Measurements from ENCODE around the gene COMMD8. TPM values are rescaled to one million over a fixed set of nuclear protein-coding genes. Genes with fewer than 3 reads are reported as not detected.
A peak's percentile ranks its signal among the peaks of the same experiment; 100 is the strongest.
"Not testable (repeated sequence)": the region's sequence is repeated elsewhere in the genome, so short reads cannot be mapped to it uniquely, and the experiment has no call there.

The COMMD8 gene
- 10 to 100 TPM; 29.0 to 29.6 TPM for total RNA-seq

DNA sequence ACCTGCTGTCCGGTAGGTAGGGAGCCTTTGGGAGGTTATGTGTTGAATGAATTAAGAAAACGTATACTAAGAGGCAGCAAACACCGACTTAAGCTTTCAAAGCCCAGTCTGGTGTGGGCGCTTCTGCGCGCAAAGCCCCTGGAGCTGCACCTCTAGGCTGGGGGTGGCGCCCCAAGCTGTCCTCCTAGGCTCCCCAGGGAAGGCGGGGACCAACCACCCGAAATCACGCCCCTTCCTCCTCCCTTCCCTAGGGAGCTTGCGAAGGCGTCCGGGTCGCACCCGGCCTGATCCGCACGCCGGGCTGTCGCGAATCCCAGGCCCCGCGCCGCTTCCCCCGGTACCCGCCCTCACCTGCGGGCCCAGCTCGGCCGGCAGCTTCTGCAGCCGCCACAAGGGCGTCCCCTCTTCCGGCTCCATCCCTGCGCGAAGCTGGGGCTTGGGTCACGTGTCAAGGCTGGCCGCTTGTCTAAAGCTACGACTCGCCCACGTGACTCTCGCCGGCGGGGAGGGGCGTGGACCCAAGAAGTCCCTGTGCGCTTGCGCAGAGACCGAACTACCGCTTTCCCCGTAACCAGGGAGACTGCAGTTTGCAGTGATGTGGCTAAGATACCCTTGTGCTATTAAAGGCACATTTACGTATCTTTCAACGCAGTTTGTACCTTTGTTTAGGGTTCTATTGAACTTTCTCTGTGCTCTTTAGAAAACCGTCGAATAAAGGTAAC lies at the start of gene COMMD8:
TSS of gene COMMD8 (minus strand) at position 468 of the 722 bp plus-strand sequence. CDS start at position 417, 51 bp downstream.
- Mint-ChIP-seq H3K4me3 (peak within 1 kb of the TSS; percentile 81), H3K27ac (peak within 1 kb of the TSS; percentile 60), H3K4me1 (ENCODE audit: low read depth) (peaks cover 27% of the 10 kb centered on the region), H3K36me3 (ENCODE audit: low read depth) (peaks cover 5% of the 10 kb centered on the region), H3K9me3 (no peaks in the 10 kb centered on the region), H3K27me3 (ENCODE audit: low read depth) (no peaks in the 10 kb centered on the region)
- CTCF ChIA-PET, result interaction anchor here (0.6 to 1.2 kb wide), 6 partner anchors 22 to 169 kb away, joined by 3 to 5 read pairs (median 4); partner anchors contain the start of gene ATP10D
- intact Hi-C loops (cut with micrococcal nuclease), result loop anchor here (1.0 to 5.0 kb wide), 7 partner anchors 22 to 878 kb away; partner anchors contain the start of genes ATP10D, CNGA1, CORIN and NFXL1
- peak; percentile 98 for DNase-seq

DNA sequence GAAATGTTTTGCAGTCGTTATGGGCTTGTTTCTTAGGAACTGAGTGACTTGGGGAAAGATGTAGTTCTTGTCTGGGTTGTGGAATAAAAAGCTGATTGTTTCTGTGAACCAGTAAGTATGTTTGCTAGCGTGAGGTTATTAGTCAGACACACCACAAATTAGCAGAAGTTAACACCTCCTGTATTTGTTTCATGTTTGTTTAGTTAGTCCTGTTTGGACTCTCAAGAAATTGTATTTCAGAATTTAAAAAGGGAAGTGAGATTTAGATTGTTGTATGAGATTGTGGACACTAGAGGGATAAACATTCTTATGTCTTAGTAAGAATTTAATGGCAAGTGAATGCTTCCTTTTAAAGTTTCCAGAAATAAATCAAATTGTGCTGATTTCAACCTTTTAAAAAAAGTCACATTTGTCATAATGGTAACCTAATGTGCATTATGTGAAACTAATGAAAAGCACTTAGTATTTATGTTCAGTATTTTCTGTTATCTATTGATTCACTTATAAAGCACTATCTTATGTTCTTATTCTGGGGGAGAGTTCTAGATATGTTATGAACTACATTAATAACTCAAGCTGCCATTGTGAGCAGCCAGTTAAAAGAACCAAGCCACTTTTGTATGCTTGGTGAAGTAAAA lies 47.1 kb upstream of the COMMD8 start:
- no peak for DNase-seq
- Mint-ChIP-seq H3K36me3 (ENCODE audit: low read depth) (peaks cover 3% of the 10 kb centered on the region), H3K4me3 (no peak overlapping the region), H3K4me1 (ENCODE audit: low read depth) (no peaks in the 10 kb centered on the region), H3K9me3 (no peaks in the 10 kb centered on the region), H3K27me3 (ENCODE audit: low read depth) (no peaks in the 10 kb centered on the region), H3K27ac (no peak overlapping the region)
- CTCF ChIA-PET, result no interaction called here
- intact Hi-C loops (cut with micrococcal nuclease), result no loop called here

DNA sequence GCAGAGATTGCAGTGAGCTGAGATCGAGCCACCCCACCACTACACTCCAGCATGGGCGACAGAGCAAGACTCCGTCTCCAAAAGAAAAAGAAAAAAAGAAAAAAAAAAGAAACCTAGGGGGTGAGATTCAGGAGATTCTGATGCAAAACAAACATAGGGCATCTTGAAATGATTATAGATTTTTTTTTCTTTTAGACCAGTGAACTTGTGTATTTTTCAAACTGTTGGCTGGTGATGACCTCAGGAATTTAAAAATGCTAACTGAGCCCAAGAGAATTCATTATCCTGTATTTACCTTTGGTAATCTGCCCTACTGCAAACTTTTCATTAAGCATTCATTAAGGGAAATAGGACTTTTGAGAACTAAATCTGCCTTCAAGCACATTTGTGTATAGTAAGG lies 42.2 kb upstream of the COMMD8 start:
- no peaks in the 10 kb centered on the region for H3K27me3 Mint-ChIP-seq (ENCODE audit: low read depth)
- no peak for DNase-seq
- H3K4me3 Mint-ChIP-seq, result no peak overlapping the region
- no peaks in the 10 kb centered on the region for H3K36me3 Mint-ChIP-seq (ENCODE audit: low read depth)
- intact Hi-C loops (cut with micrococcal nuclease), result no loop called here
- no peaks in the 10 kb centered on the region for H3K9me3 Mint-ChIP-seq
- no peak overlapping the region for H3K27ac Mint-ChIP-seq
- CTCF ChIA-PET, result no interaction called here
- no peaks in the 10 kb centered on the region for H3K4me1 Mint-ChIP-seq (ENCODE audit: low read depth)

DNA sequence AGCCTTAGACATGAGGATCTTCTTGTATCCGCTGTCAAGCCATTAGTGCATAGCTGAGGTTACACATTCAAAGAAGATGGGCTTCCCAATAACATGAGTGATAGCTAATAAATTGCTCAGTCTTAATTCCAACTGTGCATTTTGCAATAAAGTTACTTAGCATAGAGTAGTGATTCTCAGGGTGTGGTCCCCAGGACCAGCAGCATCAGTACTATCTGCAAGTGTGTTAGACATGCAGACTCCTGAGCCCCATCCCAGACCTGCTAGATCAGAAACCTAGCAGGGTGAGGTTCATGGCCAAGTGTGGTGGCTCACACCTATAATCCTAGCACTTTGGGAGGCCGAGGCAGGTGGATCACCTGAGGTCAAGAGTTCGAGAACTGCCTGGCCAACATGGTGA lies 41.6 kb upstream of the COMMD8 start:
- no peaks in the 10 kb centered on the region for H3K27me3 Mint-ChIP-seq (ENCODE audit: low read depth)
- no peaks in the 10 kb centered on the region for H3K36me3 Mint-ChIP-seq (ENCODE audit: low read depth)
- H3K27ac Mint-ChIP-seq, result no peak overlapping the region
- H3K9me3 Mint-ChIP-seq, result no peaks in the 10 kb centered on the region
- CTCF ChIA-PET, result no interaction called here
- H3K4me1 Mint-ChIP-seq (ENCODE audit: low read depth), result no peaks in the 10 kb centered on the region
- intact Hi-C loops (cut with micrococcal nuclease), result no loop called here
- DNase-seq, result no peak
- no peak overlapping the region for H3K4me3 Mint-ChIP-seq

DNA sequence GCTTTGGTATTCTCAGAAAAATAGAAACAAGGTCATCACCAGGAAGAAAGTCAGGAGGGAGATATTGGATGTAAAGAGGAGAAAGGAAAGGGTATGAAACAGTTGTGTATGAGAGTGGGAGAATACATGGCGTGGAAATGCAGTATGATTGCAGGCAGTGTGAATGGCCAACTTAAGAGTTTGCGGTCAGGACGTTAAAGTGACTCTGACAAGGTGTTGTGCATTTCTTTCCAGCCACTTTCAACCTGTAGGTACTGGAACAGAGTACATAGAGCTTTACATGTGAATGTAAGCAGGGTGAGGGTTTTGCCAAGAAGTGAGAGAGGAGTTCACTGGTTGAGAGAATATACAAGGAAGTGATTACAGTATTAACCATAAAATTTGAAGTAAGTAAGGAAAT lies 37.3 kb upstream of the COMMD8 start:
- Mint-ChIP-seq H3K27ac (no peak overlapping the region), H3K36me3 (ENCODE audit: low read depth) (no peaks in the 10 kb centered on the region), H3K4me1 (ENCODE audit: low read depth) (no peaks in the 10 kb centered on the region), H3K9me3 (no peaks in the 10 kb centered on the region), H3K27me3 (ENCODE audit: low read depth) (no peaks in the 10 kb centered on the region), H3K4me3 (no peak overlapping the region)
- intact Hi-C loops (cut with micrococcal nuclease), result no loop called here
- CTCF ChIA-PET, result interaction anchor here (1.2 kb wide), 1 partner anchor 63 kb away, joined by 3 read pairs; no protein-coding TSS in a partner anchor
- DNase-seq, result no peak

DNA sequence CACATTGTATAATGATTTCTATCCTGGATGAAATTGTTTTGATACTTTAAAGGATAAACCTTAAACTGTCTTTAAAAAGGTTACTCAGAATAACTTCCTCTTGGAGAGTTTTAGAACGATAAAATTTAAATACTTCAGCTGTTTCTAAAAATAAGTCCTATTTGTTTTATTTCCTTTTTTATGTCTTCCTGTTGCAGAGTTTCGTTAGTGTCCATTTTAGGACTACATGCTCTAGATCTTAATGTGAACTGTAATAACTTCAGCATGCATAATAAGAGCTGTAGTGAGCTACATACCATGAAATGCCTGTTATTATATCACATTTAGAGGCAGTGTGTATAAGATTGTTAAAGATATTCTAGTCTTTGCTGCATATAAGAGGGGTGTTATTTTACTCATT lies 36.2 kb upstream of the COMMD8 start:
- H3K36me3 Mint-ChIP-seq (ENCODE audit: low read depth), result no peaks in the 10 kb centered on the region
- intact Hi-C loops (cut with micrococcal nuclease), result no loop called here
- CTCF ChIA-PET, result no interaction called here
- no peaks in the 10 kb centered on the region for H3K4me1 Mint-ChIP-seq (ENCODE audit: low read depth)
- H3K4me3 Mint-ChIP-seq, result no peak overlapping the region
- H3K9me3 Mint-ChIP-seq, result no peaks in the 10 kb centered on the region
- no peak for DNase-seq
- no peaks in the 10 kb centered on the region for H3K27me3 Mint-ChIP-seq (ENCODE audit: low read depth)
- H3K27ac Mint-ChIP-seq, result no peak overlapping the region

DNA sequence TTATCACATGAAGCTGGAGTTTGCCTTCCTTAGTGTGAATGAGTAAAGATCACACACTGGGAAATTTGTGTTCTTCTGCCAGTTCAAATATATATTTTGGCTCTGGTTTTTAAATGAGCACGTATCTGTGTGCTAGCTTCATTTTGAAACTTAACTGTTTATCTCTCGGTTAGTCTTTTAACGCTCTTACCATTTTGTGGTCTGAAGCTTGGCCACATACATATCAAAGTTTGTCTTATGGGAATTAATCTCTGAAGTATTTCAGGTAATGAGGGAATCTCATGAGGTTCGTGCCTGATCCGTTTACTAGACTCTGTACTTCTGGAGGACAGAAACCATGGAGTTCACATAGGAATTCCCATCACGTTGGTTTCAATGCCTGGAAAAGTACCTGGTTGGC lies 35.4 kb upstream of the COMMD8 start:
- H3K9me3 Mint-ChIP-seq, result no peaks in the 10 kb centered on the region
- no peak for DNase-seq
- no peak overlapping the region for H3K27ac Mint-ChIP-seq
- no peaks in the 10 kb centered on the region for H3K36me3 Mint-ChIP-seq (ENCODE audit: low read depth)
- no peaks in the 10 kb centered on the region for H3K27me3 Mint-ChIP-seq (ENCODE audit: low read depth)
- intact Hi-C loops (cut with micrococcal nuclease), result no loop called here
- peaks cover 2% of the 10 kb centered on the region for H3K4me1 Mint-ChIP-seq (ENCODE audit: low read depth)
- CTCF ChIA-PET, result no interaction called here
- H3K4me3 Mint-ChIP-seq, result no peak overlapping the region

DNA sequence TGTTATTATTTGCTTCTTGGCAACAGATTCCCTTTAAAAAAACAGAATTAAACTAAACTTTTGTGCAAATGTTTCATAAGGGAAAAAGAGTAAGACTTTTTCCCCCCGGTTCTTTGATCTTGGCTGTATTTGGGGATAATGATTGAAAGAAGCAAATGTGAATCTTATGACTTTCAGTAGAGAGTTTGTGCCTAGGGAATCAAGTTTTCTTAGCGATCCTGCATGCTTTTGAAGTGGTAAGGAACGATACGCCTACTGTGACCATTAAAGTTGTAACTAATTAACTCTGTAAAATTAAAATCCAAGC lies 30.6 kb upstream of the COMMD8 start:
- Mint-ChIP-seq H3K4me1 (ENCODE audit: low read depth) (peaks cover 17% of the 10 kb centered on the region), H3K27me3 (ENCODE audit: low read depth) (no peaks in the 10 kb centered on the region), H3K36me3 (ENCODE audit: low read depth) (no peaks in the 10 kb centered on the region), H3K4me3 (no peak overlapping the region), H3K27ac (no peak overlapping the region), H3K9me3 (no peaks in the 10 kb centered on the region)
- intact Hi-C loops (cut with micrococcal nuclease), result loop anchor here (5.0 kb wide), 1 partner anchor 438 kb away; no protein-coding TSS in a partner anchor
- DNase-seq, result no peak
- CTCF ChIA-PET, result interaction anchor here (0.9 to 1.5 kb wide), 2 partner anchors 31 to 69 kb away, joined by 3 to 6 read pairs; partner anchors contain the start of gene COMMD8

DNA sequence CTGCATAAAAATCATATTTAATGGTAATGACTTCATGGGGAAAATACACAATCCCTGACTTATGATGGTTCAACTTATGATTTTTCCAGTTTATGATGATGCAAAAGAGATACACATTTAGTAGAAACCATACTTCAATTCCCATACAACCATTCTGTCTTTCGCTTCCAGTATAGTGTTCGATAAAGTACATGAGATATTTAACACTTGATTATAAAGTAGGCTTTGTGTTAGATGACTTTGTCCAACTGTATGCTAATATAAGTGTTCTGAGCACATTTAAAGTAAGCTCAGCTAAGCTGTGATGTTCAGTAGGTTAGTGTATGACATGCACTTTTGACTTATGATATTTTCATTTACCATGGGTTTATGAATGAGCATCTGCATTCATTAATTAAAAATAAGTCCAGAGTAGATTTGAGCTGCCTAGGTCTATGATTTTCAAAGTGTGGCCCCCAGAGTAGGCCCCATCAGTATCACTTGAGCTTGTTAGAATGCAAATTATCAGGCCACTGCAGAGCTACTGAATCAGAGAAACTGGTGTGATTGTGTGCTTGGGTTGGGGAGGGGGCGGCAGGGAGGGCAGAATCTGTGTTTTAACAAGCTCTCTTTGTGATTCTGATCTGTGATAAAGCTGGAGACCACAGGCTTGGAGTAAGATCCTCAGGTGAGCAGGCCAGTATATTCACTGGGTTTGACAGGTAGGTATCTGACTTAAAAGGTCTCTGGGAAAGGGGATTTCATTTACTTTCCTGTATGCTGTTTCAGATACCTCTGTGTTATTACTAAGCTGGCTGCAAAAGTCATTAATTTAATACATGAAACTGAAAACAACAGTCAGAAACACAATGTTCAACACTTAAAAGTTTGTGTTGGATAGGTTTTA lies 30.0 kb upstream of the COMMD8 start:
- no peaks in the 10 kb centered on the region for H3K36me3 Mint-ChIP-seq (ENCODE audit: low read depth)
- no peak overlapping the region for H3K27ac Mint-ChIP-seq
- CTCF ChIA-PET, result interaction anchor here (0.9 to 1.5 kb wide), 3 partner anchors 18 to 70 kb away, joined by 3 to 6 read pairs (median 3); partner anchors contain the start of gene COMMD8
- no peak for DNase-seq
- no peaks in the 10 kb centered on the region for H3K9me3 Mint-ChIP-seq
- intact Hi-C loops (cut with micrococcal nuclease), result loop anchor here (5.0 kb wide), 1 partner anchor 439 kb away; no protein-coding TSS in a partner anchor
- H3K4me3 Mint-ChIP-seq, result no peak overlapping the region
- H3K4me1 Mint-ChIP-seq (ENCODE audit: low read depth), result peaks cover 17% of the 10 kb centered on the region
- no peaks in the 10 kb centered on the region for H3K27me3 Mint-ChIP-seq (ENCODE audit: low read depth)

DNA sequence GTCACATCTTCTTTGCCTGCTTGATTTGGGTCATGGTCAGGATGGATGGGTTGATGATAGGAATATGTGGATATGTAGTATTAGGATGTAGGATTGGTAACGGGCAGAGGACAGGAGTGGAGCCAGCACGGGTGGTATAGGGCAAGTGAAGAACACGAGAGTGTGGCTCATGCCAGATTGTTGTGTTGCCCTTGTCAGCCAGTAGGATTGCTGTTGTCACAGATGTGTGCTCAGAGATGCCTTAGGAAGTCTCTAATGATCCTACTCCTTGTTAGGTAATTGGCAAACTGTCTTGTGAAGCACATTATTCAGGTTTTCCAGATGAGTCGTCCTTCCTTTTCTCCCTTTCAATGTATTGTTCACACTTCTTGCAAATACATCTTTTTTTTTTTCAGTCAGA lies 27.0 kb upstream of the COMMD8 start:
- no peak overlapping the region for H3K4me3 Mint-ChIP-seq
- intact Hi-C loops (cut with micrococcal nuclease), result loop anchor here (1.0 to 5.0 kb wide), 3 partner anchors 44 to 442 kb away; no protein-coding TSS in a partner anchor
- H3K9me3 Mint-ChIP-seq, result no peaks in the 10 kb centered on the region
- CTCF ChIA-PET, result no interaction called here
- H3K27ac Mint-ChIP-seq, result no peak overlapping the region
- peak; percentile 40 for DNase-seq
- H3K4me1 Mint-ChIP-seq (ENCODE audit: low read depth), result peaks cover 24% of the 10 kb centered on the region
- H3K36me3 Mint-ChIP-seq (ENCODE audit: low read depth), result no peaks in the 10 kb centered on the region
- no peaks in the 10 kb centered on the region for H3K27me3 Mint-ChIP-seq (ENCODE audit: low read depth)

DNA sequence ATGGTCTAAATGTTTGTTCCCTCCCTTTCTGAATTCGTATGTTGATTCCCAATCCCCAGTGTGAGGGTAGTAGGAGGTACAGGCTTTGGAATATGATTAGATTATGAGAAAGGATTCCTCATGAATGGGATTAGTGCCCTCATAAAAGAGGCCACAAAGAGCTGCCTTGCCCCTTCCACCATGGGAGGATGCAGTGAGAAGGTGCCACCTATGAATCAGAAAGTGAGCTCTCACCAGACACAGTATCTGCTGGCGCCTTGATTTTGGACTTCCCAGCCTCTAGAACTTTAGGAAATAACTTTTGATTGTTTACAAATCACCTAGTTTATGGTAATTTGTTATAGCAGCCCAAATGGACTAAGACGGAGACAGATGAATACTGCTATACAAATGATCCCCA lies 25.2 kb upstream of the COMMD8 start:
- no peak overlapping the region for H3K27ac Mint-ChIP-seq
- no peak for DNase-seq
- no peak overlapping the region for H3K4me3 Mint-ChIP-seq
- H3K9me3 Mint-ChIP-seq, result no peaks in the 10 kb centered on the region
- intact Hi-C loops (cut with micrococcal nuclease), result loop anchor here (5.0 to 10.0 kb wide), 5 partner anchors 171 to 776 kb away; partner anchors contain the start of genes CORIN, NFXL1, TEC and TXK
- H3K4me1 Mint-ChIP-seq (ENCODE audit: low read depth), result peaks cover 29% of the 10 kb centered on the region
- CTCF ChIA-PET, result interaction anchor here (0.6 to 3.1 kb wide), 2 partner anchors 31 to 75 kb away, joined by 3 to 12 read pairs; no protein-coding TSS in a partner anchor
- H3K36me3 Mint-ChIP-seq (ENCODE audit: low read depth), result no peaks in the 10 kb centered on the region
- no peaks in the 10 kb centered on the region for H3K27me3 Mint-ChIP-seq (ENCODE audit: low read depth)

DNA sequence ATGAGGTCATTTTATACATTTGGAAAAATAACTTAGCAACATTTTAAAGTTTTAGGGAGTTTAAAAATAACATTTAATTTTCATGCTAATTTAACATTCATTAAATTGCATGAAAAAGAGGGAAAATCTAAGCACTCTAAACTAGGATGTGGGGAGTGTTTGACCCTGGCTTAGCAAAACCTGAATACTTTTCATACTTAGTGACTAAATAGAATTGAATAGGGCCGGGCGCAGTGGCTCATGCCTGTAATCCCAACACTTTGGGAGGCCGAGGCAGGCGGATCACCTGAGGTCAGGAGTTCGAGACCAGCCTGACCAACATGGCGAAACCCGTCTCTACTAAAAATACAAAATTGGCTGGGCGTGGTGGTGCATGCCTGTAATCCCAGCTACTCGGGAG lies 23.2 kb upstream of the COMMD8 start:
- H3K27ac Mint-ChIP-seq; DNase-seq; CTCF ChIA-PET; H3K9me3 Mint-ChIP-seq; H3K36me3 Mint-ChIP-seq (ENCODE audit: low read depth); H3K27me3 Mint-ChIP-seq (ENCODE audit: low read depth); H3K4me3 Mint-ChIP-seq: not testable (repeated sequence)
- peaks cover 26% of the 10 kb centered on the region for H3K4me1 Mint-ChIP-seq (ENCODE audit: low read depth)
- intact Hi-C loops (cut with micrococcal nuclease), result loop anchor here (5.0 to 10.0 kb wide), 5 partner anchors 169 to 778 kb away; partner anchors contain the start of genes CORIN, NFXL1, TEC and TXK
